Activated T-cell treated with anti-CD3 and anti-CD28 coated beads for 24 hours (primary cell): ENCODE data around the gene HS3ST1.
"Not testable (repeated sequence)": the region's sequence is repeated elsewhere in the genome, so short reads cannot be mapped to it uniquely, and the experiment has no call there.

Experiments
- DNase-seq: peaks from one replicate; pipeline ENCODE4 v3.0.0-alpha.2; 2020; ENCODE audit warnings: low read depth

HS3ST1 gene

GRCh38 chr4:11399461-11399971 lies 29.2 kb downstream of the HS3ST1 start:
- DNase-seq, result no peak

DNA sequence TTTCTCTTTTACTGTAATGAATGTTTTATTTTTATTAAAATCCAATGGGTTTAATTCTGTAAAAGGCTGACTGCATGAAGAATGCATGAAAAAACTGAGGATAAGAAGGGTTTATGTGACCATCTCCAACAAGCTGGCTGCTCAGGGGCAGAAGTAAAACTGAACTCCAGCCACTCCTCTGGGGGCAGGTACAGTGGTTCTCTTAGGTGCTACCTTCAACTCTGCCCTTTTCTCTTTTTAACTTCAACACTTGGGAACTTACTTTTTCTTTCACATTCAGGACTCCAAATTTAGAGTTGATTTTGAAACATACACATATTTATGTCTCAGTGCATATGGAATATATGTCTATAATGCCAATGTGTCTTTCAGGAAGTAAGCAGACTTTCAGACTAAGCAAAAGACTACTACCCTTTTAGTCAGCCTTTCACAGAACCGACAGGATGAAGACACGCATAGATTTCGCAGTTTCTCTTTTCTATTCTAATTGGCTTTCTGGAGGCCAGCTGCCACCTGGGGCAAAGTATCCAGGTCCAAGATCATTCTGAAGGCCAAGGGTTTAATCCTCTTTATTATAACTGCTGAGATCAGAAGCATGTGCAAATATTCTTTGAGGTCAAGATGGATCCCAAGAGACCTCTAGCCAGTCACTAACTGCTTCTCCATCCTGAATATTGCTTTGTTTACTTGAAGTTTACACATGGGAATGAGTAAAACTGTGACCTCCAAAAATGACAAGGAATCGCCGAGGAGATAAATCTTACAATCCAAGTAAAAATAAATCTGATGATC lies 30.7 kb downstream of the HS3ST1 start:
- no peak for DNase-seq

DNA sequence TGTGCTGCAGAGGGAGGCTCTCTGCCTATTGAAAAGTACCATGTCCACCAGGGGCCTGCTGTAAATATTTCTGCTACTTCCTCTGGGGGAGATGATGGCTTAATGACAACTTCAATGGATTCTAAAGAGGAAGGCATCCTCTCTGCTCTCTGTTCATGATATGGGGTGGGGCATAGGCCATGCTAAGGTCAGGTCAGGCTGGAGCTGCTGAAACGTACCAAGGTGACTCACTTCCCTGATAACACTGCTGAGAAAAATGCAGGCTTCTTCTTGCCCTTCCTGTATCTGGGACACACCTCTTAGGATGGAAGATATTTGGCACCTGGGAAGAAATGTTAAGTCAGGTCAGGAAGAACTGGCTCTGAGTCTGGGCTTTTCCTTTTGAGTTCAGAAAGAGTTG lies 31.5 kb downstream of the HS3ST1 start:
- no peak for DNase-seq

DNA sequence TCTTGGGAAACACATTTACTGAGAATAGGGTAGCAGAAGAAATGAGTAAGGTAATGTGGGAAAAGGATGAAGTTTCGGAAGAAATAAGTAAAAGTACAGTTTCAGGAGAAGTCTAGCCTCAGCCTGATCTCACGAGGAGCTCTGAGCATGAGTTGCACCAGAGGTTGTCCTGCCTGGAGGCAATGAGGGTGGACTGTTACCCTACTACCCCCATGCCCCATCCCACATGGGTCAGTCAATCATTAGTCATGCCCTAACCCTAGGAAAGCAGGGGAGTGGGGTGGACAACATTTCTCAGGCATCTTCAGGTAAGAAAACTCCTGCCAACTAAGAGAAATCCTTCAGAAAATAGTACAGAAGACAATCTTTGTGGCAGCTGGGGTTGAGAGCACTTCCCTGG lies 35.1 kb downstream of the HS3ST1 start:
- no peak for DNase-seq

GRCh38 chr4:11384072-11384471 lies 44.6 kb downstream of the HS3ST1 start:
- not testable (repeated sequence) for DNase-seq

DNA sequence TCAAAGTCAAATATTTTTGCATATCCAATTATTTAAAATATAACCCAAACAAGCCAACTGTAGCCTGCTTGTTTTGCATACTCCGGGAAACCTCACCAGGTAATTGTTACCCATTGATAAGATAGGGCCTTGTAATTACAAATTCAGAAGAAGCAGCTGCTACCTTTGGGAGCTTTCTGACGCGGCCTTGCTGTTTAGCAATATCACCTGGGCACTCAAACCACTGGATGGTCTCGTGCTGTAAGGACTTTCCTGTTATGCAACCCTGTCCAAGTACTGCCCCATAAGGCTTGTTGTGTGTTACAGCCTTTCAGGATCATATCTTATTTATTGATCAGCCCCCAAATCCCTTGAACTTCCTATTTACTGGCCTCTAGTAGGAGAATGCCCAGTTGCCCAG lies 52.1 kb downstream of the HS3ST1 start:
- DNase-seq, result no peak

- DNase-seq, result no peak
Observed at GRCh38 chr4:11376146-11376545, 52.5 kb downstream of the HS3ST1 start.

GRCh38 chr4:11368701-11369115 lies 60.0 kb downstream of the HS3ST1 start:
- DNase-seq, result no peak

DNA sequence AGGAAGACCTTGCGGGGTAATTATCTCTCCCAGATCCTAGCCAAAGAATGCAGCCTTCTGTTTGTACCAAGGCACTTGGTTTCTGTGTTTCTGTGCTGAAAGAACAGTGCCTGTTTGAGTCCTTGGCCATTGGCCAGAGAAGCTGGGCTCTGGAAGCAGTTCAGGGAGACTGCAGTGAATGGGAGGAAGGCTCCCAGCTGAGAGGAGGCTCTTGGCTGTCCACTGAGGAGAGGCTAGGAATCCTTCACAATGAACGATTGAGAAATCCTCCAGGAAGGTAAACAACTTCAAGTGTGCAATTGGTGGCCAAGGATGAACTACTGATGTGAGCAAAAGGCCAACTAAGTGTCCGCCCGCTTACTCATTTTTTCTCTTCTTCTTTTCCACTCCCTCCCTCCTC lies 61.3 kb downstream of the HS3ST1 start:
- no peak for DNase-seq

DNA sequence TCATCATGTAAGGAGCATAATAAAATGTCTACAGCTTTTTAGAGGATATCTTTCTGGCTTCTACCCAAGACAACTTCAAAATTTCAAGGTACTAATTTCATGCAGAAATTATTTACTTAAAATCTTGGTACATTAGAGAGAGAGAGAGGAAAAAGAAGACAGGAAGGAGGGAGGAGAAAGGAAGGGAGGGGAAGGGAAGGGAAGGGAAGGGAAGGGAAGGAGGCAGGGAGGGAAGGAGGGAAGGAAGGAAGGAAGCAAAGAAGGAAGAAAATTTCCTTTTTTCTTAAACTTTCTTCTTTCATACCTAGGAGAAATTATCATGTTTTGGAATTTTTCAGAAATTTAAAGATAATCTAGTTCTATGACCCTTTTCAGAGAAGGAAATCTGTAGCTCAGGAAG lies 61.8 kb downstream of the HS3ST1 start:
- no peak for DNase-seq

- no peak for DNase-seq
Observed at GRCh38 chr4:11365039-11365438, 63.7 kb downstream of the HS3ST1 start.

- DNase-seq, result no peak
Observed at GRCh38 chr4:11359591-11359990, 69.1 kb downstream of the HS3ST1 start.

GRCh38 chr4:11355226-11355625 lies 73.5 kb downstream of the HS3ST1 start:
- DNase-seq, result no peak

DNA sequence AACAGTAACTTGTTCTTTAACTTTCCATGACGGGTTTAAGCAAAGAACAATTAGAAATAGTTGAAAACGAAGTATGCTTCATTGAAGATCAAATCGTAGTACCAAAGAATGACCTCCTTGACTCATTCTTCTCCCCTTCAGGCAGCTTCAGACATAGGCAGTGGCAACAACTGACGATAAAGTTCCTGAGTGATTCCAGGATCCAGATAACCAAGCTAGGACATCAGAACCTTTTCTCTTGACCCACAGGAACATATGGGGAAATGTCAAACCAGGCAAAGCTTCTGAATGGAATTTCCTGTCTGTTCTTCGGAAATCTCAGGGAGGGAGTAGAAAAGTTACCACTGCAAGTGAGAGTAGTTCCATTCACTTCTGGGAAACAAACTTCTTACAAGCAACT lies 74.2 kb downstream of the HS3ST1 start:
- DNase-seq, result no peak

DNA sequence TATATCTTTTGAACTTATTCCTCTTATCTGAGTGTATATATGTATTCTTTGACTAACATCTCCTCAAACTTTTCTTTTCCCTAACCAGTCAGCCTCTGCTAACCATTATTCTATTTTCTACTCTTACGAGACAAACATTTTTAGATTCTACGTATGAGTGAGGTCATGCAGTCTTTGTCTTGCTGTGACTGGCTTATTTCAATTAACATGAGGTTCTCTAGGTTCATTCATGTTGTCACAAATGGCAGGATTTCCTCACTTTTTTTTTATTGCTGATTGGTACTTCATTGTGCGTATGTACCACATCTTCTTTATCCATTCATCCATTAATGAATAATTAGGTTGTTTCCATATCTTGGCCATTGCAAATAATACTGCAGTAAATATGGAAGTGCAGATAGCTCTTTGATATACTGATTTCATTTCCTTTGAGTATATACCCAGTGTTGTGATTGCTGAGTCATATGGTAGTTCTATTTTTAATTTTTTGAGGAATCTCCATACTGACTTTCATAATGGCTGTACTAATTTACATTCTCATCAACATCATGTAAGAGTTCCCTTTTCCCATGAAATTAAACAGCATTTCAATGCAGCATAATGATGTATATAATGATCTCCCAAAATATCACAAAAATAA lies 80.1 kb downstream of the HS3ST1 start:
- no peak for DNase-seq

DNA sequence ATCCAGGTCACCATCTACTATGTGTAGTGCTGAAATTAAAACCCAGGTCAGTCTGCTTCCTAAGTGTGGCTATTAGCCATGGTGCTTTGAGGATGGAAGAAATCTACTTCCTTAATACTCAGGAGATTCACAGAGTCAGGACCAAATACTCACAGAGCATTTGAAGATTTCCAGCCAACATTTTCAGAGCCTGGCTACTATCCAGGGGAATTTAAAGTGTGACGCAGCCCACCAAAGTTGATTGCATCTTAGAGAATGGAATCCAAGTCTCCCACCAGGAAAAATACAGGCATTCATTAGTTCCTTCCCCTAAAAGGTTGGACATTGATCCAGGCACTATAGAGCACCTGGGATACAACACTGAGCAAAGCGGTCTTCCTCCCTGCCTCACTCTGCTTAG lies 83.8 kb downstream of the HS3ST1 start:
- DNase-seq, result no peak

GRCh38 chr4:11343536-11343935 lies 85.2 kb downstream of the HS3ST1 start:
- no peak for DNase-seq
